ENCODE results near the gene BCAS3.
"Not testable (repeated sequence)": the region's sequence is repeated elsewhere in the genome, so short reads cannot be mapped to it uniquely, and the experiment has no call there.

BCAS3 gene

DNA sequence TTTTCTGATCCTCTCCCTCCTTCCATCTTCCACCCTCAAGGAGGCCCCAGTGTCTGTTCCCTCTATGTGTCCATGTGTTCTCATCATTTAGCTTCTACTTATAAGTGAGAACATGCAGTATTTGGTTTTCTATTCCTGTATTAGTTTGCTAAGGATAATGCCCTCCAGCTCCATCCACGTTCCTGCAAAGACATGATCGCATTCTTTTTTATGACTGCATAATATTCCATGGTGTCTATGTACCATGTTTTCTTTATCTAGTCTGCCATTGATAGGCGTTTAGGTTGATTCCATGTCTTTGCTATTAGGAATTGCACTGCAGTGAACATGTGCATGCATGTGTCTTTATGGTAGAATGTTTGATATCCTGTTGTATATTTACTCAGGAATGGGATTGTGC lies 275.1 kb downstream of the BCAS3 start:
- H2AFZ ChIP-seq (ENCODE audit: low read depth, low read length): no peak overlapping the region
- H3K4me3 ChIP-seq (ENCODE audit: low read length): no peak overlapping the region
- H3K27me3 ChIP-seq (ENCODE audit: insufficient read depth, low read length): no peaks in the 10 kb centered on the region
- peaks cover 2% of the 10 kb centered on the region for H3K9me3 ChIP-seq (ENCODE audit: low read length)
- no peaks in the 10 kb centered on the region for H3K4me1 ChIP-seq (ENCODE audit: insufficient read depth, low read length)
- no peaks in the 10 kb centered on the region for H3K36me3 ChIP-seq (ENCODE audit: insufficient read depth, low read length)

DNA sequence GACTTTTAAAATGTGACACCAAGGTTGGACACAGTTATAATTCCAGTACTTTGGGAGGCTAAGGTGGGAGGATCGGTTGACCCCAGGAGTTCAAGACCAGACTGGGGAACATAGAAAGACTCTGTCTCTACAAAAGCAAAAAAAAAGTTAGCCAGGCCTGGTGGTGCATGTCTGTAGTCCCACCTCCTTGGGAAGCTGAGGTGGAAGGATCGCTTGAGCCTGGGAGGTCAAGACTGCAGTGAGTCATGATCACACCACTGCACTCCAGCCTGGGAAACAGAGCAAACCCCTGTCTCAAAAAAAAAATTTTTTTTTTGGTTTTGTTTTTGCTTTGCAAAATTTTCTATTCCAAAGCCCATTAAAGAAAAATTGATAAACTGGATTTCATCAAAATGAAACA lies 281.4 kb downstream of the BCAS3 start:
- Histone ChIP-seq H3K9me3 (ENCODE audit: low read length) (peaks cover 3% of the 10 kb centered on the region), H3K27me3 (ENCODE audit: insufficient read depth, low read length) (no peaks in the 10 kb centered on the region), H3K36me3 (ENCODE audit: insufficient read depth, low read length) (no peaks in the 10 kb centered on the region), H3K4me3 (ENCODE audit: low read length) (no peak overlapping the region), H3K4me1 (ENCODE audit: insufficient read depth, low read length) (no peaks in the 10 kb centered on the region), H2AFZ (ENCODE audit: low read depth, low read length) (no peak overlapping the region)

DNA sequence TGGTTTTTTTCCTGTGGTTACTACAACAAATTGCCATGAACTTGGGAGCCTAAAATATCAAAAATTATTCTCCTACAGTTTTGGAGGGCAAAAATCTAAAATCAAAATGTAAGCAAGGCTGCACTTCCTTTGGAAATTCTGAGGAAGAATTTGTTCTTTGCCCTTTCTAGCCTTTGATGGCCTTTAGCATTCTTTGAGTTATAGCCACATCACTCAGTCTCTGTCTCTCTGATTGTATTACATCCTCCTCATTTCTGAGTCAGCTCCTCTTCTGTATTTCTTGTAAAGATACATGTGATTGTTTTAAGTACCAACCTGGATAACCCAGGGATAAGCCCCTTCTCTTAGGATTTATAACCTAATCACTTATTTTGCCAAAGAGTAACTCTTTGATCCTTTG lies 282.0 kb downstream of the BCAS3 start:
- H2AFZ ChIP-seq (ENCODE audit: low read depth, low read length): no peak overlapping the region
- H3K27me3 ChIP-seq (ENCODE audit: insufficient read depth, low read length): no peaks in the 10 kb centered on the region
- no peak overlapping the region for H3K4me3 ChIP-seq (ENCODE audit: low read length)
- H3K9me3 ChIP-seq (ENCODE audit: low read length): peaks cover 2% of the 10 kb centered on the region
- no peaks in the 10 kb centered on the region for H3K4me1 ChIP-seq (ENCODE audit: insufficient read depth, low read length)
- no peaks in the 10 kb centered on the region for H3K36me3 ChIP-seq (ENCODE audit: insufficient read depth, low read length)

DNA sequence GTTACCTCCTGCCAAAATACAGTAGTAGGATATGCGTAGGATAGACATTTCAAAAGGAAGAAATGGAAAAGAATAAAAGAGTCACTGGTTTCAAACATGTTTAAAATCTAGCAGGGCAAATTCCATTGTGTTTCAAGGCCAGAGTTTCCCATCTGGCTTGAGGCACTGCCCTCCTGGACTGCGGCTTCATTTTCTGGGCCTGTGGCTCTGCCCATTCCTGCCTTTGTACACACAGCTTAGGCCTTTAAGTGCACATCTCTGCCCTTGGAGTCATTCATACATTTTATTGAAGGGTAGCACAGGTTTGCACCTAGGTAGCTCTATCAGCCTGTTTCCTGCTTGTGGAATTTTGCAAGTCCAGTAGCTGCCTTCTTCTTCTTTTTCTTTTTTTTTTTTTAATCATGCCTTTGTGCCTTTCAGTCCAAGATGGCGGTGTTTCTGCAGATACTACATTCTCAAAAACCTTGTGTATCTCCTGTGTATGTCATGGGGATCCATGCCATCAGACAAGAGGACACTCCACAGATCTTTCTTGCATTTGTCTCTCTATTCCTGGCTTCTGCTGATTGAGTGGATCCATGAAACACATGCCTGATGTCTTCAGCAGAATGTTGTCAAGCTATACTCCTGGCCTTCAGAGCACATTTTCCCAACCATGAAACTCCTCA lies 282.9 kb downstream of the BCAS3 start:
- Histone ChIP-seq H3K27me3 (ENCODE audit: insufficient read depth, low read length) (no peaks in the 10 kb centered on the region), H3K4me3 (ENCODE audit: low read length) (no peak overlapping the region), H3K9me3 (ENCODE audit: low read length) (peaks cover 2% of the 10 kb centered on the region), H2AFZ (ENCODE audit: low read depth, low read length) (no peak overlapping the region), H3K4me1 (ENCODE audit: insufficient read depth, low read length) (no peaks in the 10 kb centered on the region), H3K36me3 (ENCODE audit: insufficient read depth, low read length) (no peaks in the 10 kb centered on the region)

DNA sequence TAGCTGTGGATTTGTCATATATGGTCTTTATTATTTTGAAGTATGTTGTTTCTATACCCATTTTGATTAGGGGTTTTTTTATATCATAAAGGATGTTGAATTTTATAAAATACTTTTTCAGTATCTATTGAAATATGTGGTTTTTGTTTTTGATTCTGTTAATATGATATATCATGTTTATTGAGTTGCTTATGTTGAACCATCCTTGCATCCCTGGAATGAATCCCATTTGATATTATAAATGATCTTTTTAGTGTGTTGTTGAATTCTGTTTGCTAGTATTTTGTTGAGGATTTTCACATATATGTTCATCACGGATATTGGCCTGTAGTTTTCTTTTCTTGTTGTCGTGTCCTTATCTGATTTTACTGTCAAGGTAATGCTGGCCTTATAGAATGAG lies 286.5 kb downstream of the BCAS3 start:
- Histone ChIP-seq H3K4me1 (ENCODE audit: insufficient read depth, low read length) (no peaks in the 10 kb centered on the region), H3K27me3 (ENCODE audit: insufficient read depth, low read length) (no peaks in the 10 kb centered on the region), H3K4me3 (ENCODE audit: low read length) (no peak overlapping the region), H2AFZ (ENCODE audit: low read depth, low read length) (no peak overlapping the region), H3K9me3 (ENCODE audit: low read length) (peaks cover 2% of the 10 kb centered on the region), H3K36me3 (ENCODE audit: insufficient read depth, low read length) (no peaks in the 10 kb centered on the region)

DNA sequence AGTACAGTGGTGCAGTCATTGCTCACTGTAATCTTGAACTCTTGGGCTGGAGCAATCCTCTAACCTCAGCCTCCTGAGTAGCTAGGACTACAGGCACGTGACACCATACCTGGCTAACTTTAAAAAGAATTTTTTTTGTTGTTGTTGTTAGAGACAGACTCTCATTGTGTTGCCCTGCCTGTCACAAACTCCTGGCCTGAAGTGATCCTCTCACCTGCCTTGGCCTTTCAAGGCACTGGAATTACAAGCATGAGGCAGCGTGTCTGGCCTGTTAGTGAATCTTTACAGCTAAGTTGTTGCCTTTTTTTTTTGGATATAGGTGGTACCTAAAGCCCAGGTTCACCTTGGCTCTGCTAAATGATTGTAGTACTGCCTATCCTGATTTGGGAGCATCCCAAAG lies 290.6 kb downstream of the BCAS3 start:
- no peak overlapping the region for H3K4me3 ChIP-seq (ENCODE audit: low read length)
- H2AFZ ChIP-seq (ENCODE audit: low read depth, low read length): no peak overlapping the region
- no peaks in the 10 kb centered on the region for H3K9me3 ChIP-seq (ENCODE audit: low read length)
- no peaks in the 10 kb centered on the region for H3K4me1 ChIP-seq (ENCODE audit: insufficient read depth, low read length)
- H3K36me3 ChIP-seq (ENCODE audit: insufficient read depth, low read length): no peaks in the 10 kb centered on the region
- no peaks in the 10 kb centered on the region for H3K27me3 ChIP-seq (ENCODE audit: insufficient read depth, low read length)

DNA sequence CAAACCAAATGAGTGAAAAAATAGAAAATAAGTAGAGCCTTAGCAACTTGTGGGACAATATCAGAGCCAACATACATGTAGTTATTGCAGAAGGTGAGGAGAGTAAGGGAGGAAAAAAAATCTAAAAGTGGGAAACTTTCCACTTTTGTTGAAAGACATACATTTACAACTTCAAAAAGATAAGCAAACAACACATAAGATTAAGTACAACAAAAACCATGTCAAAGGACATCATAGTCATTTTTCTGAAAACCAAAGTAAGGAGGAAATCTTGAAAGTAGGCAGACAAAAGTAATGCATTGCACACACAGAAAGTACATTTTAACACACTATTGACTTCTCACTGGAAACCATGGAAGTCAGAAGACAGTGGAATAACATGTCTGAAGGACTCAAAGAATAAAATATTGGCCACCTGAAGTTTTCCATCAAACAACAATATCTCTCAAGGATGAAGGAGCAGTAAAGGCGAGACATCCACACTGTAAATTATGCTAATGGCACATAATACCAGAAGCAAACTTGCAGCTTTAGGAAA lies 291.9 kb downstream of the BCAS3 start:
- H2AFZ ChIP-seq (ENCODE audit: low read depth, low read length): no peak overlapping the region
- H3K36me3 ChIP-seq (ENCODE audit: insufficient read depth, low read length): no peaks in the 10 kb centered on the region
- no peak overlapping the region for H3K4me3 ChIP-seq (ENCODE audit: low read length)
- no peaks in the 10 kb centered on the region for H3K4me1 ChIP-seq (ENCODE audit: insufficient read depth, low read length)
- no peaks in the 10 kb centered on the region for H3K27me3 ChIP-seq (ENCODE audit: insufficient read depth, low read length)
- H3K9me3 ChIP-seq (ENCODE audit: low read length): no peaks in the 10 kb centered on the region

DNA sequence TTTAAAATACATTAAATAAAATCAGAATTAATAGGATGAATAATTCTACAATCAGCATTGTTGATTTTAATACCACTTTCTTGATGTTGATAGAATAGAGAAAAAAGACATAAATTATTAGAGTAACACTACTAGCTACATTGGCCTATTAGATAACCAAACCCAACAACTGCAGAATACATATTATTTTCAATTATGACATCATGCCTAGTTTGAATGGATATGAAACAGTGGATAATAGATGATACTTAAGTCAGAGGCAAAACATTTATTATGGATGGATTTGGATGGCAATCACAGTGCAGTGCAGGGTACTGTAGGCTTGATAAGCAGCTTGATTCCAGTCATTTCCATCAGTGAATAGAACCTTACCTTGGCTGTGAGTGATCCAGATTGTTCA lies 293.1 kb downstream of the BCAS3 start:
- no peaks in the 10 kb centered on the region for H3K4me1 ChIP-seq (ENCODE audit: insufficient read depth, low read length)
- no peak overlapping the region for H3K4me3 ChIP-seq (ENCODE audit: low read length)
- H3K9me3 ChIP-seq (ENCODE audit: low read length): no peaks in the 10 kb centered on the region
- no peak overlapping the region for H2AFZ ChIP-seq (ENCODE audit: low read depth, low read length)
- no peaks in the 10 kb centered on the region for H3K36me3 ChIP-seq (ENCODE audit: insufficient read depth, low read length)
- H3K27me3 ChIP-seq (ENCODE audit: insufficient read depth, low read length): no peaks in the 10 kb centered on the region

DNA sequence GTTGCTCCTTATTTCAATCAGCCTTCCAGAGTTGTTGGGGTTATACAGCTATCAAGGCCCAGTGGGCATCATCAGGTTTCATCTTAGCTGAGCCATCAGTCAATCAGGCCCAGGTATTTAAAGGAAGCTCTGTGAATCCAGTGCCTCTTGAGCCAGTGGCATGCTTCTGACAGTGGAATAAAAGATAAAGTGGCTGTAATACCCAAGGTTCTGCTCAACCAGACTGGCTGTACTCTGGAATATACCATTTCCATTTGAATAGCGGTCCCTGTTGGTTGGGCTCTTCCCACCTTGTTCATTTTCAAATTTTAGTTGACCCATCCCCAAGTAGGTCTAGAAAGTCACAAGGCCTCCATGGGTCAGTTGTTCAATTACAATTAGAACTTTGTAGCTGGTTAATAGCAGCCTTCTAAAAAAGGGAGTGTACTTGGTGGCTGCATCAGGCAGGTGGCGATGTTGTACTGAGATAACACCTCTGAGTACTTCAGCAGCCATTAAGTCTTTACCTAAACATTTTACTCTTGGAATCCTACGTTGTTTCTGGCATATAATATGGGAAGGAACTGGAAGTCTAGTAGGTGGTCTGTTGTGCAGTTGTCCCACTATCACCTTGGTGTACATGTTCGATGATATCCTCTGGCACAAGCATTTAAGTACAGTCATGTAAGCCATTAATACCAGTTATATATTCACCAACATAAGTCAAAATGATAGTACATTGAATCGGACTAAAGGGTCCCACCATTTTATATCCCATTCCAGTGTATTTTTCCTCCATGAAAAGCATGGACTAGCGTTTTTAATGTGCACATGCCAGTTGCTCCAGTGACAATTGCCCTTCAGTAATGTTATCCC lies 294.1 kb downstream of the BCAS3 start:
- Histone ChIP-seq H3K9me3 (ENCODE audit: low read length) (no peaks in the 10 kb centered on the region), H3K27me3 (ENCODE audit: insufficient read depth, low read length) (no peaks in the 10 kb centered on the region), H3K4me3 (ENCODE audit: low read length) (no peak overlapping the region), H3K4me1 (ENCODE audit: insufficient read depth, low read length) (no peaks in the 10 kb centered on the region), H2AFZ (ENCODE audit: low read depth, low read length) (no peak overlapping the region), H3K36me3 (ENCODE audit: insufficient read depth, low read length) (no peaks in the 10 kb centered on the region)

DNA sequence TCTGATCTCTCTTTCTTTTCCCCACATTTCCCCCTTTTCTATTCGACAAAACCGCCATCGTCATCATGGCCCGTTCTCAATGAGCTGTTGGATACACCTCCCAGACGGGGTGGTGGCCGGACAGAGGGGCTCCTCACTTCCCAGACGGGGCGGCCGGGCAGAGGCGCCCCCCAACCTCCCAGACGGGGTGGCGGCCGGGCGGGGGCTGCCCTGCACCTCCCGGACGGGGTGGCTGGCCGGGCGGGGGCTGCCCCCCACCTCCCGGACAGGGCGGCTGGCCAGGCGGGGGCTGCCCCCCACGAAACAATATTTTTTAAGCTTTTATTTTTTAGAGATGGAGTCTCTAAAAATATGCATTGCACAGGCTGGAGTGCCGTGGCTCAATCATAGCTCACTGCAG lies 299.2 kb downstream of the BCAS3 start:
- not testable (repeated sequence) for H2AFZ ChIP-seq (ENCODE audit: low read depth, low read length); H3K36me3 ChIP-seq (ENCODE audit: insufficient read depth, low read length); H3K9me3 ChIP-seq (ENCODE audit: low read length); H3K4me1 ChIP-seq (ENCODE audit: insufficient read depth, low read length); H3K27me3 ChIP-seq (ENCODE audit: insufficient read depth, low read length); H3K4me3 ChIP-seq (ENCODE audit: low read length)

DNA sequence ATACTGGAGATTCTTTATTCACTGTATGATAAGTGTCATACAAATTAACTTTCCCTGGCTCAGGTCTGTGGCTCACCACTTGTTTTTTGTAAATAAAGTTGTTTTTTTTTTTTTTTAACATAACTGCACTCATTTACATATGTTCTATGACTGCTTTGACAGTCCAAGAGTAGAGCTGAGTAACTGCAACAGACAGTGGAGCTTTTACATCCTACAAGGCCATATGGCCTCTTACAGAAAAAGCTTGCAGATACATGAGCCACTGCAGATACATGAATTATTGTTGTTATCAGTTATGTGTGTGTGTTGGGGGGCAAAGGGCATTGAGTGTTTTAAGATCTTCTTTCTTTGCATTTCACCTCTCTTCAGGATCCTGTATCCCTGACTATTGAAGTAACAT lies 311.7 kb downstream of the BCAS3 start:
- H3K4me3 ChIP-seq (ENCODE audit: low read length): no peak overlapping the region
- H3K27me3 ChIP-seq (ENCODE audit: insufficient read depth, low read length): no peaks in the 10 kb centered on the region
- H3K9me3 ChIP-seq (ENCODE audit: low read length): no peaks in the 10 kb centered on the region
- H2AFZ ChIP-seq (ENCODE audit: low read depth, low read length): no peak overlapping the region
- no peaks in the 10 kb centered on the region for H3K36me3 ChIP-seq (ENCODE audit: insufficient read depth, low read length)
- no peaks in the 10 kb centered on the region for H3K4me1 ChIP-seq (ENCODE audit: insufficient read depth, low read length)

DNA sequence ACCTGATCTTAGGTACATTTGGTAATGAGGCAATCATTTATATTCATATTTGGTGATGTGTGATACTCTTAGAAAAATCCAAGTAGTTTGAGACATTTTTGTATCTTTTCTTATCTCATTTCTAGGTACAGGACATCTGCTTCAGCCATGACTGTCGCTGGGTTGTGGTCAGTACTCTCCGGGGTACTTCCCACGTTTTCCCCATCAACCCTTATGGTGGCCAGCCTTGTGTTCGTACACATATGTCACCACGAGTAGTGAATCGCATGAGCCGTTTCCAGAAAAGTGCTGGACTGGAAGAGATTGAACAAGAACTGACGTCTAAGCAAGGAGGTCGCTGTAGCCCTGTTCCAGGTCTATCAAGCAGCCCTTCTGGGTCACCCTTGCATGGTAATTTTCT lies 312.2 kb downstream of the BCAS3 start:
- Histone ChIP-seq H3K36me3 (ENCODE audit: insufficient read depth, low read length) (no peaks in the 10 kb centered on the region), H3K4me1 (ENCODE audit: insufficient read depth, low read length) (no peaks in the 10 kb centered on the region), H3K9me3 (ENCODE audit: low read length) (no peaks in the 10 kb centered on the region), H3K27me3 (ENCODE audit: insufficient read depth, low read length) (no peaks in the 10 kb centered on the region), H3K4me3 (ENCODE audit: low read length) (no peak overlapping the region), H2AFZ (ENCODE audit: low read depth, low read length) (no peak overlapping the region)

DNA sequence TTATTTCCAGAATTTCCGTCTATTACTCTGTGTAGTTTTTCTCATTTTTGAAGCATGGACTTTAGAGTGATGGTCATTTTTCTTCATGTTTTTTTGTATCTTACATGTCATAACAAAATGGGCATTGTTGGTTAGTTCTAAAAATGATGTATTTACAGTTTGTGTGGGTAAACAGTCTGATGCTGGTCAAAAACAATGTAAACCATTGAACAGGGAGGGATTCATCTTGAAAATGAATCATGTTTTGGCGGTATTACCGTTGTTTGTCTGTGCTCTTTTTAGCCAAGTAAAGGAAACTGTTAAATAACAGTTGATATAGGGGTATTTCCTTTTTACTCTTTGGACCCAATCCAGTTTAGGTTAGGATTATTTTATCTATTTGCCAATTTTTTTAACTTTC lies 315.8 kb downstream of the BCAS3 start:
- Histone ChIP-seq H3K9me3 (ENCODE audit: low read length) (no peaks in the 10 kb centered on the region), H3K4me1 (ENCODE audit: insufficient read depth, low read length) (no peaks in the 10 kb centered on the region), H2AFZ (ENCODE audit: low read depth, low read length) (no peak overlapping the region)

More for the DNA sequence above, 315.8 kb downstream of the BCAS3 start:
- H3K27me3 ChIP-seq (ENCODE audit: insufficient read depth, low read length): no peaks in the 10 kb centered on the region
- no peaks in the 10 kb centered on the region for H3K36me3 ChIP-seq (ENCODE audit: insufficient read depth, low read length)
- no peak overlapping the region for H3K4me3 ChIP-seq (ENCODE audit: low read length)

Data from neuron (in vitro differentiated cells).